GM12873 (cell line): ENCODE measurements around the gene COL18A1.

Experiments used
- CTCF ChIP-seq: IDR thresholded peaks from 2 replicates; pipeline ENCODE4 v1.5.1; 2012; ENCODE audit warnings: low read depth, mild to moderate bottlenecking, moderate library complexity, low read length, control low read depth; ENCODE audit not compliant: insufficient read depth; ENCODE audit errors: missing control alignments

COL18A1 gene

GRCh38 chr21:45406801-45407628, 2.0 kb downstream of the COL18A1 start:
- TF ChIP-seq CTCF: no peak

- no peak for TF ChIP-seq CTCF
Measured at GRCh38 chr21:45407629-45408247, 2.8 kb downstream of the COL18A1 start.

GRCh38 chr21:45408271-45408791, 3.4 kb downstream of the COL18A1 start:
- TF ChIP-seq CTCF: no peak

- TF ChIP-seq CTCF: no peak
Measured at GRCh38 chr21:45408801-45409261, 3.9 kb downstream of the COL18A1 start.

- no peak for TF ChIP-seq CTCF
Measured at GRCh38 chr21:45409466-45410150, 4.6 kb downstream of the COL18A1 start.

- no peak for TF ChIP-seq CTCF
Measured at GRCh38 chr21:45410151-45410864, 5.3 kb downstream of the COL18A1 start.
